ENCODE results near the gene HFM1.
"Not testable (repeated sequence)": the region's sequence is repeated elsewhere in the genome, so short reads cannot be mapped to it uniquely, and the experiment has no call there.

Gene HFM1

GRCh38 chr1:91404151-91405012, at the start of gene HFM1:
TSS of gene HFM1 (minus strand) at chr1:91404837. CDS start at chr1:91401082, 3,755 bp downstream.
- DNase-seq, result peak; percentile 80

- DNase-seq, result peak; percentile 37
These were observed 49.5 kb upstream of the HFM1 start for GRCh38 chr1:91454136-91454535.

GRCh38 chr1:91450260-91450659, 45.6 kb upstream of the HFM1 start:
- DNase-seq, result no peak

- not testable (repeated sequence) for DNase-seq
These were observed 43.1 kb upstream of the HFM1 start for GRCh38 chr1:91447782-91448181.

- not testable (repeated sequence) for DNase-seq
These were observed 37.3 kb upstream of the HFM1 start for GRCh38 chr1:91441980-91442379.

- peak; percentile 7 for DNase-seq
These were observed 36.2 kb upstream of the HFM1 start for GRCh38 chr1:91440847-91441246.

- DNase-seq, result no peak
These were observed 34.4 kb upstream of the HFM1 start for GRCh38 chr1:91439016-91439415.

GRCh38 chr1:91428182-91428798, 23.7 kb upstream of the HFM1 start:
- no peak for DNase-seq

GRCh38 chr1:91427741-91428140, 23.1 kb upstream of the HFM1 start:
- no peak for DNase-seq

- not testable (repeated sequence) for DNase-seq
These were observed 17.9 kb upstream of the HFM1 start for GRCh38 chr1:91422523-91422922.

GRCh38 chr1:91412371-91412770, 7.7 kb upstream of the HFM1 start:
- DNase-seq, result no peak

GRCh38 chr1:91406773-91407389, 2.2 kb upstream of the HFM1 start:
- DNase-seq, result no peak

- peak; percentile 28 for DNase-seq
These were observed 2.6 kb downstream of the HFM1 start for GRCh38 chr1:91402023-91402422.

GRCh38 chr1:91400133-91400725, 4.4 kb downstream of the HFM1 start:
- no peak for DNase-seq

GRCh38 chr1:91398291-91398690, 6.3 kb downstream of the HFM1 start:
- DNase-seq, result no peak

GRCh38 chr1:91397605-91398004, 7.0 kb downstream of the HFM1 start:
- no peak for DNase-seq

GRCh38 chr1:91393042-91393441, 11.6 kb downstream of the HFM1 start:
- DNase-seq, result no peak

- no peak for DNase-seq
These were observed 18.5 kb downstream of the HFM1 start for GRCh38 chr1:91386109-91386508.

- peak; percentile 72 for DNase-seq
These were observed 21.2 kb downstream of the HFM1 start for GRCh38 chr1:91383456-91383855.

- DNase-seq, result no peak
These were observed 22.8 kb downstream of the HFM1 start for GRCh38 chr1:91381844-91382243.

- DNase-seq, result no peak
These were observed 30.6 kb downstream of the HFM1 start for GRCh38 chr1:91374086-91374485.

- DNase-seq, result not testable (repeated sequence)
These were observed 32.4 kb downstream of the HFM1 start for GRCh38 chr1:91372230-91372629.

- no peak for DNase-seq
These were observed 55.1 kb downstream of the HFM1 start for GRCh38 chr1:91349524-91349923.
